HG03439 (cell line): ENCODE results near the gene ADISSP.

Source experiments
- ATAC-seq: cut with Tn5 transposase; IDR thresholded peaks from one replicate; pipeline ENCODE4 v1.9.1; 2021; ENCODE audit warnings: mild to moderate bottlenecking, moderate library complexity; ENCODE audit not compliant: unreplicated experiment

ADISSP gene

GRCh38 chr20:3720626-3721025 lies 46.9 kb downstream of the ADISSP start:
- ATAC-seq = no peak

- no peak for ATAC-seq
These were observed 47.5 kb downstream of the ADISSP start for GRCh38 chr20:3720068-3720467.

GRCh38 chr20:3719046-3719445 lies 48.5 kb downstream of the ADISSP start:
- ATAC-seq = no peak

GRCh38 chr20:3716195-3716834 lies 51.2 kb downstream of the ADISSP start:
- ATAC-seq = no peak

GRCh38 chr20:3714092-3714491 lies 53.5 kb downstream of the ADISSP start:
- no peak for ATAC-seq

- no peak for ATAC-seq
These were observed 55.2 kb downstream of the ADISSP start, which contains the start of gene SIGLEC1 for GRCh38 chr20:3712279-3712873. SIGLEC1 (minus strand) TSS chr20:3712600; CDS start chr20:3707128, 5,472 bp downstream.

- no peak for ATAC-seq
These were observed 56.0 kb downstream of the ADISSP start for GRCh38 chr20:3711484-3711941.

GRCh38 chr20:3710703-3711483 lies 56.7 kb downstream of the ADISSP start:
- ATAC-seq = no peak

GRCh38 chr20:3710011-3710466 lies 57.5 kb downstream of the ADISSP start:
- ATAC-seq = no peak

- no peak for ATAC-seq
These were observed 60.0 kb downstream of the ADISSP start for GRCh38 chr20:3707508-3707899.

GRCh38 chr20:3706774-3707507 lies 60.6 kb downstream of the ADISSP start:
- no peak for ATAC-seq

- no peak for ATAC-seq
These were observed 61.4 kb downstream of the ADISSP start for GRCh38 chr20:3705970-3706739.

GRCh38 chr20:3705491-3705969 lies 62.0 kb downstream of the ADISSP start:
- ATAC-seq = no peak

GRCh38 chr20:3704087-3704486 lies 63.5 kb downstream of the ADISSP start:
- ATAC-seq = no peak
